Measurements from ENCODE around the gene JARID2. TPM values are rescaled to one million over a fixed set of nuclear protein-coding genes. Genes with fewer than 3 reads are reported as not detected.

JARID2 gene
- total and polyA plus RNA-seq, 2 of the 4 experiments (the other 2 are of a cell fraction): 9.6 to 12.9 TPM

- Histone ChIP-seq H4K91ac (ENCODE audit: insufficient read depth, low read depth, low read length) (no peak overlapping the region), H3K79me1 (ENCODE audit: low read depth in 1 of 2, low read length in 2 of 2) (peaks cover 22 to 93% of the 10 kb centered on the region in 2 experiments), H2BK15ac (ENCODE audit: low read depth, low read length) (no peak overlapping the region), H3K18ac (ENCODE audit: low read depth, low read length) (no peak overlapping the region), H2AK9ac (replicated peaks; ENCODE audit: low read depth, low read length, poor library complexity) (no peak overlapping the region), H2BK5ac (ENCODE audit: low read depth, low read length, poor library complexity, severe bottlenecking) (no peak overlapping the region), H4K20me1 (ENCODE audit: insufficient read depth, low read length) (peaks cover 92% of the 10 kb centered on the region), H3K9me1 (ENCODE audit: insufficient read depth, low read length) (peaks cover 16% of the 10 kb centered on the region; the same call in 1 of the 2 replicates), H4K5ac (ENCODE audit: low read depth, low read length) (no peak overlapping the region), H3K9me3 (ENCODE audit: control insufficient read depth, insufficient read depth, low read length) (no peaks in the 10 kb centered on the region), H3K56ac (ENCODE audit: extremely low read depth, insufficient read depth, low read length) (no peak overlapping the region), H4K8ac (ENCODE audit: low read depth in 2 of 2, low read length in 2 of 2) (no peak overlapping the region), H3K36me3 (ENCODE audit: control insufficient read depth, insufficient read depth, low read length) (no peaks in the 10 kb centered on the region; the same call in 1 of the 2 replicates), H3K4me3 (ENCODE audit: insufficient read depth, low read depth, low read length) (no peak overlapping the region), H3K4me2 (ENCODE audit: low read depth, low read length) (no peak overlapping the region), H3K23ac (ENCODE audit: low read depth, low read length) (no peak overlapping the region), H3K27me3 (ENCODE audit: control insufficient read depth, insufficient read depth, low read length) (no peaks in the 10 kb centered on the region), H3K9ac (ENCODE audit: low read depth, low read length) (no peak overlapping the region), H3K4ac (ENCODE audit: low read depth, low read length) (no peak overlapping the region), H2AFZ (replicated peaks; ENCODE audit: low read length, poor library complexity) (no peak overlapping the region), H3K27ac (ENCODE audit: insufficient read depth, low read length) (no peak overlapping the region), H2BK20ac (ENCODE audit: low read depth, low read length) (no peak overlapping the region), H3K14ac (replicated peaks; ENCODE audit: low read depth, low read length) (no peak overlapping the region), H2BK120ac (ENCODE audit: low read depth, low read length) (no peak overlapping the region), H3K4me1 (ENCODE audit: control insufficient read depth, insufficient read depth, low read length) (peaks cover 11% of the 10 kb centered on the region), H2AK5ac (ENCODE audit: low read depth, low read length) (no peak overlapping the region)
- no peak for TF ChIP-seq FOS (IDR thresholded peaks at IDR 0.05; ENCODE audit: low read depth, low read length)
- TF ChIP-seq, protein P1, sequence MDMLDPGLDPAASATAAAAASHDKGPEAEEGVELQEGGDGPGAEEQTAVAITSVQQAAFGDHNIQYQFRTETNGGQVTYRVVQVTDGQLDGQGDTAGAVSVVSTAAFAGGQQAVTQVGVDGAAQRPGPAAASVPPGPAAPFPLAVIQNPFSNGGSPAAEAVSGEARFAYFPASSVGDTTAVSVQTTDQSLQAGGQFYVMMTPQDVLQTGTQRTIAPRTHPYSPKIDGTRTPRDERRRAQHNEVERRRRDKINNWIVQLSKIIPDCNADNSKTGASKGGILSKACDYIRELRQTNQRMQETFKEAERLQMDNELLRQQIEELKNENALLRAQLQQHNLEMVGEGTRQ (IDR thresholded peaks at IDR 0.05; ENCODE audit: low read depth, low read length): no peak
- ChIA-PET POLR2A (ENCODE audit: unreplicated experiment) (no interaction called here), CTCF (no interaction called here)
- ATAC-seq (ENCODE audit: low read depth) (no peak), DNase-seq (no peak)
- dilution Hi-C loops (cut with HindIII; ENCODE audit: low sequenced_read_pairs, unreplicated experiment) (no loop called here), intact Hi-C loops (cut with micrococcal nuclease) (no loop called here), in situ Hi-C loops (cut with MboI; ENCODE audit: low sequenced_read_pairs) (loop anchor here (10.0 to 25.0 kb wide), 2 partner anchors 127 to 1470 kb away; partner anchors contain the start of gene RNF182)
- no TSS peak for BruUV-seq (replicated peaks)
- WGBS, 2 experiments (ENCODE audit: extremely low coverage in 2 of 2, insufficient read length in 1 of 2): 100% methylated on average over 2 of the region's 7 CpGs; no CpG with 5 or more reads in 1 of the 2 experiments
Measured at GRCh38 chr6:15382089-15382488, 136.2 kb downstream of the JARID2 start.
